ENCODE data around the gene HYCC1.

- TF ChIP-seq POLR2A (IDR thresholded peaks at IDR 0.05; ENCODE audit: low read length) (no peak), GATA3 (IDR thresholded peaks at IDR 0.05; ENCODE audit: borderline replicate concordance) (no peak), EP300 (IDR thresholded peaks at IDR 0.05) (no peak), CTCF (IDR thresholded peaks at IDR 0.05) (no peak), REST (IDR thresholded peaks at IDR 0.05) (no peak), RCOR1 (IDR thresholded peaks at IDR 0.05; ENCODE audit: low read depth, low read length) (no peak), POLR2AphosphoS2 (conservative IDR thresholded peaks at IDR 0.05; ENCODE audit: low read length) (no peak), RARB (CRISPR knock-in tag; IDR thresholded peaks at IDR 0.05) (no peak), MYC (IDR thresholded peaks at IDR 0.05; ENCODE audit: borderline replicate concordance, low read length) (no peak), RAD21 (conservative IDR thresholded peaks at IDR 0.05 in 1 of 2, IDR thresholded peaks at IDR 0.05 in 1 of 2) (no peak), RNF2 (IDR thresholded peaks at IDR 0.05; ENCODE audit: borderline replicate concordance, low read depth) (no peak), SMC3 (IDR thresholded peaks at IDR 0.05) (no peak), MAX (IDR thresholded peaks at IDR 0.05) (no peak)
Measured at GRCh38 chr7:23018750-23019149, 4.8 kb upstream of the HYCC1 start.

Data from A549 (cell line).